Measurements from ENCODE around the gene ARL5C. TPM values are rescaled to one million over a fixed set of nuclear protein-coding genes. Genes with fewer than 3 reads are reported as not detected.

The ARL5C gene
- total and polyA plus RNA-seq, 12 donors = not detected

GRCh38 chr17:39174920-39175694, 9.1 kb upstream of the ARL5C start:
- intact Hi-C loops (cut with DNase I) = loop anchor here in 3 of 10 donors (1.0 to 5.0 kb wide), 2 partner anchors 192 to 193 kb away; no protein-coding TSS in a partner anchor
- Histone ChIP-seq H3K27me3 (no peaks in the 10 kb centered on the region), H3K4me1 (peaks cover 0 to 13% (median 6%) of the 10 kb centered on the region in 9 donors), H3K9me3 (no peaks in the 10 kb centered on the region), H3K4me3 (peak overlapping the region in 5 of 10 donors; percentile 5 to 34 (median 15)), H3K27ac (no peak overlapping the region), H3K36me3 (peaks cover 0 to 43% (median 0%) of the 10 kb centered on the region in 9 donors)
- WGBS, 2 donors = 47 to 49% methylated on average over 33 to 35 of the region's 35 CpGs
- peak; percentile 77 to 83 for DNase-seq
- ATAC-seq = peak; percentile 74 to 92 (median 84)
- TF ChIP-seq, protein P1, sequence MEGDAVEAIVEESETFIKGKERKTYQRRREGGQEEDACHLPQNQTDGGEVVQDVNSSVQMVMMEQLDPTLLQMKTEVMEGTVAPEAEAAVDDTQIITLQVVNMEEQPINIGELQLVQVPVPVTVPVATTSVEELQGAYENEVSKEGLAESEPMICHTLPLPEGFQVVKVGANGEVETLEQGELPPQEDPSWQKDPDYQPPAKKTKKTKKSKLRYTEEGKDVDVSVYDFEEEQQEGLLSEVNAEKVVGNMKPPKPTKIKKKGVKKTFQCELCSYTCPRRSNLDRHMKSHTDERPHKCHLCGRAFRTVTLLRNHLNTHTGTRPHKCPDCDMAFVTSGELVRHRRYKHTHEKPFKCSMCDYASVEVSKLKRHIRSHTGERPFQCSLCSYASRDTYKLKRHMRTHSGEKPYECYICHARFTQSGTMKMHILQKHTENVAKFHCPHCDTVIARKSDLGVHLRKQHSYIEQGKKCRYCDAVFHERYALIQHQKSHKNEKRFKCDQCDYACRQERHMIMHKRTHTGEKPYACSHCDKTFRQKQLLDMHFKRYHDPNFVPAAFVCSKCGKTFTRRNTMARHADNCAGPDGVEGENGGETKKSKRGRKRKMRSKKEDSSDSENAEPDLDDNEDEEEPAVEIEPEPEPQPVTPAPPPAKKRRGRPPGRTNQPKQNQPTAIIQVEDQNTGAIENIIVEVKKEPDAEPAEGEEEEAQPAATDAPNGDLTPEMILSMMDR (IDR thresholded peaks at IDR 0.05) = peak; percentile 84 to 93 (median 91)

DNA sequence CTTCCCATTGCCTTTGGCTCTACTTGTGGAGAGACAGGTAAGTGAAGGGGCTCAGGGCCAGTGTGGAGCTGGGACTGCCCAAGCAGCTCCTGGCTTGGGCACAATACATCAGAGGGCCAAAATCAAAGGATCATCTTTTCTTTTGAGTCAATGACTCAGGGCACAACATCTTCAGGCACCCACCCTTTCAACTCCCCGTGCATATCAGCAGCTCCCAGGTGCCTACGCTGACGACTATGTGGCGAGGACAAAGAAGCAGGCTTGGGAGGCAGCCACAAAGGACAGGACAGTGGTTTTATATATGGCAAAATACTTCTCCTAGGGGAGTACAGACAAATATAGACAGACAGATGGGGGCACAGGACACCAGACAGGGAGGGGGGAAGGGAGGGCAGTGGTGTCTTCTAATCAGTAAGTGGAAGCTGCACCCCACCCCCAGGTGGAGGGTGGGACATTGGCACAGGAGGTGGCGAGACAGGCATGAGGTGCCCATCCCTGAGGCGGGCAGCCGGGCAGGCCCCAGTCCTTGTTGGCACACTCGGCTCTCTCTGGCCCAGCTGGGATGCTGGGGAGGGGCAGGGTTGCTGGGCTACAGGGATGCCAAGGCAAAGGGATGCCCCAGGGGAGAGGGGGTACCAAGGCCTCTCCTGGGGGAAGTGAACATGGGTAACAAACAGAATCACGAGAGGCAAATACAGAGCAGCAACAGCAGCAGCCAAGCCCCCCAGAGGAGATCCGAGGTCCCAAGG, 7.7 kb upstream of the ARL5C start:
- DNase-seq (no peak), ATAC-seq (no peak)
- H3K9me3 ChIP-seq = no peaks in the 10 kb centered on the region
- H3K36me3 ChIP-seq = peaks cover 0 to 29% (median 0%) of the 10 kb centered on the region in 9 donors
- no peak overlapping the region for H3K4me3 ChIP-seq
- TF ChIP-seq, protein P1 (IDR thresholded peaks at IDR 0.05) = no peak
- intact Hi-C loops (cut with DNase I) = loop anchor here in 2 of 10 donors (5.0 kb wide), 1 partner anchor 191 kb away; no protein-coding TSS in a partner anchor
- 65 to 67% methylated on average over 10 of the region's 10 CpGs for WGBS, 2 donors
- H3K27ac ChIP-seq = no peak overlapping the region
- peaks cover 0 to 13% (median 6%) of the 10 kb centered on the region in 9 donors for H3K4me1 ChIP-seq
- no peaks in the 10 kb centered on the region for H3K27me3 ChIP-seq

- Histone ChIP-seq H3K27me3 (no peaks in the 10 kb centered on the region), H3K9me3 (peaks cover 0 to 4% (median 0%) of the 10 kb centered on the region in 11 donors), H3K36me3 (peaks cover 0 to 27% (median 0%) of the 10 kb centered on the region in 9 donors), H3K27ac (no peak overlapping the region), H3K4me1 (peaks cover 0 to 13% (median 6%) of the 10 kb centered on the region in 9 donors), H3K4me3 (no peak overlapping the region)
- 81 to 84% methylated on average over 5 of the region's 5 CpGs for WGBS, 2 donors
- DNase-seq = no peak
- TF ChIP-seq, protein P1 (IDR thresholded peaks at IDR 0.05) = no peak
- ATAC-seq = no peak
- intact Hi-C loops (cut with DNase I) = loop anchor here in 2 of 10 donors (5.0 kb wide), 1 partner anchor 191 kb away; no protein-coding TSS in a partner anchor
These were observed 7.1 kb upstream of the ARL5C start for GRCh38 chr17:39173080-39173479.

- 89 to 93% methylated on average over 5 of the region's 5 CpGs for WGBS, 2 donors
- ATAC-seq (no peak), DNase-seq (no peak)
- Histone ChIP-seq H3K9me3 (peaks cover 0 to 4% (median 0%) of the 10 kb centered on the region in 11 donors), H3K4me1 (peaks cover 0 to 24% (median 10%) of the 10 kb centered on the region in 9 donors), H3K27me3 (no peaks in the 10 kb centered on the region), H3K4me3 (no peak overlapping the region), H3K27ac (no peak overlapping the region), H3K36me3 (peaks cover 0 to 15% (median 0%) of the 10 kb centered on the region in 9 donors)
- TF ChIP-seq, protein P1 (IDR thresholded peaks at IDR 0.05) = no peak
- intact Hi-C loops (cut with DNase I) = loop anchor here in 2 of 10 donors (5.0 kb wide), 1 partner anchor 190 kb away; no protein-coding TSS in a partner anchor
These were observed 6.0 kb upstream of the ARL5C start for GRCh38 chr17:39171933-39172332.
